ENCODE results near the gene RIC8A. TPM values are rescaled to one million over a fixed set of nuclear protein-coding genes. Genes with fewer than 3 reads are reported as not detected.
"Not testable (repeated sequence)": the region's sequence is repeated elsewhere in the genome, so short reads cannot be mapped to it uniquely, and the experiment has no call there.

Gene RIC8A
- total RNA-seq, 2 experiments from 2014 or later: 74.9 to 85.0 TPM

DNA sequence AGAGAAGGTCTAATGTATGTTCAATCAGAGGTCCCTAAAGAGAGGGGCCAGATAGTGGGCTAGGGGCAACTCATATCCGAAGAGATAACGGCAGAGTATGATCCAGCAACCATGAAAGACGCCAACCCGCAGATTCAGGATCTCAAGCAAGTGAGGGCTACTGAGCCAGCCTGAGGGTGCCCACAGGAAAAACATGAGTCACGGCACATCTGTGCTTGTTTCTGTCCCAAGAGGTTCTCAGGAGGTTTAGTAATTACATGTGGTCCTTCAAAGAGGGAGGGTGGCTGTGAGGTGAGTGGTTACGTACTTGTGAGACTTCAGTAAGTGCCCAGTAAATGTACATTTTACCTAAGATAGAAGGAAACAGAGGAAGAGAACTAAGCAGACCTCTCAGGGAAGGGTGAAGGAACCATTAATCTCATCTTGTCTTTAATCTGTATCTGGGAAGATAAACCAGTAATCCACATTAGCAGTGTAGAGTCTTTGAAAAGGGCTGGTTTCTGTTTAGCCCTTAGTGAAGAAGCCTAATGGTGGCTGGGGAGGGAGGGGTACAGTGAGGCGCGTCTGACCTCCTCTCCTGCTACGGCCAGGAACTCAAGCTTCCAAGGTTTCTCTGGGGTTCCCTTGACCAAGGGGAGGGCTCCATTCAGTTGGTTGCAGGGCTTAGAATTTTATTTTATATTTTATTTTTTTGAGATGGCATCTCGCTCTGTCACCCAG, 18.4 kb downstream of the RIC8A start:
- Mint-ChIP-seq H3K27ac (no peak overlapping the region), H3K4me1 (ENCODE audit: low read depth) (peaks cover 9% of the 10 kb centered on the region), H3K9me3 (no peaks in the 10 kb centered on the region), H3K36me3 (ENCODE audit: low read depth) (peaks cover 4% of the 10 kb centered on the region), H3K4me3 (no peak overlapping the region), H3K27me3 (ENCODE audit: low read depth) (no peaks in the 10 kb centered on the region)
- intact Hi-C loops (cut with micrococcal nuclease): no loop called here
- DNase-seq: no peak
- CTCF ChIA-PET: no interaction called here

DNA sequence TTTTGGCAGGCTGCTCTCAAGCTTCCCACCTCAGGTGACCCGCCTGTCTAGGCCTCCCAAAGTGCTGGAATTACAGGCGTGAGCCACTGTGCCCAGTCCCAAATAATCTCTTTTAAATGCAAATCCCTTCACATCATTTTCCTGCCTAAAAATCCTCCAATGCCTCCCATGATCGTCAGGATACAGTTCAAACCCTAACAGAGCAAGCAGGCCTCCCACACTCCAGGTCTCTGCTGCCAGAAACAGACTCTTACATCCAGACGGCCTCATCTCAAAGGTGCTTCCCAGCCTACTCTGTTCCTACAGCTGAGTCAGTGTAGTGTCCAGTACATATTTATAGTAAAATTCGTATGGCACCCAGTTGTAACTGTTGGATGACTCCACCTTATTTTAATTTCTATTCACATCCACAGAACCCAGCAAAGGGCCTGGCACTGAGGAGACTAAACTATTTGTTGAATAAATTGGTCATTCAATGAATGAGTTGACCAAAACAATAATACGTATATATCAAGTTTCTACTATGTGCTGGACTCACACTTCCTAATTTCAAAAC, 20.4 kb downstream of the RIC8A start:
- DNase-seq: no peak
- CTCF ChIA-PET: interaction anchor here (1.0 to 2.6 kb wide), 2 partner anchors 12 to 23 kb away, joined by 4 to 9 read pairs; no protein-coding TSS in a partner anchor
- no peaks in the 10 kb centered on the region for H3K9me3 Mint-ChIP-seq
- intact Hi-C loops (cut with micrococcal nuclease): no loop called here
- H3K4me3 Mint-ChIP-seq: no peak overlapping the region
- H3K4me1 Mint-ChIP-seq (ENCODE audit: low read depth): peaks cover 9% of the 10 kb centered on the region
- H3K27ac Mint-ChIP-seq: no peak overlapping the region
- H3K36me3 Mint-ChIP-seq (ENCODE audit: low read depth): peaks cover 1% of the 10 kb centered on the region
- no peaks in the 10 kb centered on the region for H3K27me3 Mint-ChIP-seq (ENCODE audit: low read depth)

DNA sequence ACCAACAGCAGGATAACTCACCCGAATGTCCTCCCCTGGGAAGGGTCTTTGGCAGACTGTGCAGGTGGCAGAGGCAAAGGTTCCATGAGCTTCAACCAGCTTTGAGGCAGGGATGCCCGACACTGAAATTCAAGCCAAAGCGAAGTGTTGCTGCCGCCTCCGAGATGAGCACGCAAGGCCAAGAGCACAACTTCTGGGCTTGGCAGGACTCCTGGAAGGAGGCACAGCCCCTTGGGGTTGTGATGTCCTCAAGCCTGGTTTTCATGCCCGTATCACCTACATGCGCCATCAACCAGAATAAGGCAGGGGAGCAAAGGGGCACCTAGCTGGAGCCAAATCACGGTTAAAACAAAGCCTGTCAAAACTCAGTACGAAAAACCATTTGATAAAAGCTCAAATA, 22.9 kb downstream of the RIC8A start:
- intact Hi-C loops (cut with micrococcal nuclease): no loop called here
- H3K4me1 Mint-ChIP-seq (ENCODE audit: low read depth): peaks cover 15% of the 10 kb centered on the region
- H3K9me3 Mint-ChIP-seq: no peaks in the 10 kb centered on the region
- H3K27ac Mint-ChIP-seq: no peak overlapping the region
- CTCF ChIA-PET: interaction anchor here (1.0 kb wide), 1 partner anchor 289 kb away, joined by 3 read pairs; no protein-coding TSS in a partner anchor
- H3K36me3 Mint-ChIP-seq (ENCODE audit: low read depth): peaks cover 1% of the 10 kb centered on the region
- no peaks in the 10 kb centered on the region for H3K27me3 Mint-ChIP-seq (ENCODE audit: low read depth)
- no peak for DNase-seq
- H3K4me3 Mint-ChIP-seq: no peak overlapping the region

DNA sequence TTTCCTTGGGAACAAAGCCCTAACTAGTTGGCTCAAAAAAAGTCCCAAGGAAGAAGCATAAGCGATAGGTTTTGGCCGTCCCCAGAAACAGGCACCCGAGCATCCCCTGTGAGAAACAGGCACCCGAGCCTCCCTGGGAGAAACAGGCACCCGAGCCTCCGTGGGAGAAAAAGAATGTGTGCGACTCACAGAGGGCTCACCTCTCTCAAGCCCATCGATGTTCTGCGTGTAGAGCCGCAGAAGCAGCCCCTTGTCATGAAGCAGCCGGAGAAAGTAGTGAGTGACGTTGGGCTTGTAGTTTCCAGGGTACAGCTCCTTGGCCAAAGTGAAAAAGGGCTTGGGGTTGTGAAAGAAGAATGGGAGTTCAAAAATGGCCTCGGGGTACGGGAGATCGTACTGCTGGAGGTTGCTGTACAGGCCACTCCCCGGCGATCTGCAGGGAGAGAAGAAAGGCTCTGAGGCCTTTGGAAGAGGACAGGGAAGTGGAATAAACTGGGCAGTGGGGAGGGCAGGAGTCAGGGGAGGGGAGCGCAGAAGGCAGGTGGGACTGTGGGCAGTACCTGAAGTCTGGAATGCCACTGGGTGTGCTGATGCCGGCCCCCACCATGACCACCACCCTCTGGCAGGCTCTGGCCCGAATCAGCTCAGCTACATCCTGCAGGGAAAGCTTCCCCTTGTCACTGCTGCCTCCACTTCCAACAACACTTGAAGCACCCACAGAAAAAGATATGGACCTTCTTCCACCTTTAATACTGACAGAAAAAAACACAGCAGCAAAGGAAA, 25.5 kb downstream of the RIC8A start:
- Mint-ChIP-seq H3K27ac (no peak overlapping the region), H3K9me3 (no peaks in the 10 kb centered on the region), H3K4me1 (ENCODE audit: low read depth) (peaks cover 14% of the 10 kb centered on the region), H3K27me3 (ENCODE audit: low read depth) (no peaks in the 10 kb centered on the region), H3K4me3 (no peak overlapping the region), H3K36me3 (ENCODE audit: low read depth) (no peaks in the 10 kb centered on the region)
- CTCF ChIA-PET: interaction anchor here (0.7 to 1.5 kb wide), 2 partner anchors 18 to 223 kb away, joined by 3 to 4 read pairs; no protein-coding TSS in a partner anchor
- no peak for DNase-seq
- intact Hi-C loops (cut with micrococcal nuclease): no loop called here

DNA sequence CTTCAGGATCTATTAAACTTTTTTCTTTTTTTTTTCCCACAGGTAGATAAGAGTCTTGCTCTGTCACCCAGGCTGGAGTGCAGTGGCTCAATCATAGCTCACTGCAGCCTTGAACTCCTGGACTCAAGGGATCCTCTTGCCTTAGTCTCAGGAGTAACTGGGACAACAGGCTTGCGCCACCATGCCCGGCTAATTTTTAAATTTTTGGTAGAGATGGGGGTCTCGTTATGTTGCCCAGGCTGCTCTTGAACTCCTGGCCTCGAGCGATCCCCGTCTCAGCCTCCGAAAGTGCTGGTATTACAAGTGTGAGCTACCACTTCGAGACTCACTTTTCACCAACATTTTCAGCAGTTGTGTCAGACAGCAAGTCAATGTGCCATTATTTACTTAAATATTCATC, 27.7 kb downstream of the RIC8A start:
- H3K4me1 Mint-ChIP-seq (ENCODE audit: low read depth): peaks cover 32% of the 10 kb centered on the region
- H3K36me3 Mint-ChIP-seq (ENCODE audit: low read depth): peaks cover 6% of the 10 kb centered on the region
- peak overlapping the region; percentile 84 for H3K4me3 Mint-ChIP-seq
- CTCF ChIA-PET: interaction anchor here (0.6 kb wide), 1 partner anchor 626 kb away, joined by 3 read pairs; no protein-coding TSS in a partner anchor
- no peaks in the 10 kb centered on the region for H3K9me3 Mint-ChIP-seq
- DNase-seq: no peak
- no peaks in the 10 kb centered on the region for H3K27me3 Mint-ChIP-seq (ENCODE audit: low read depth)
- H3K27ac Mint-ChIP-seq: peak overlapping the region; percentile 90
- intact Hi-C loops (cut with micrococcal nuclease): loop anchor here (5.0 kb wide), 1 partner anchor 512 kb away; the partner anchor contains the start of gene TALDO1

DNA sequence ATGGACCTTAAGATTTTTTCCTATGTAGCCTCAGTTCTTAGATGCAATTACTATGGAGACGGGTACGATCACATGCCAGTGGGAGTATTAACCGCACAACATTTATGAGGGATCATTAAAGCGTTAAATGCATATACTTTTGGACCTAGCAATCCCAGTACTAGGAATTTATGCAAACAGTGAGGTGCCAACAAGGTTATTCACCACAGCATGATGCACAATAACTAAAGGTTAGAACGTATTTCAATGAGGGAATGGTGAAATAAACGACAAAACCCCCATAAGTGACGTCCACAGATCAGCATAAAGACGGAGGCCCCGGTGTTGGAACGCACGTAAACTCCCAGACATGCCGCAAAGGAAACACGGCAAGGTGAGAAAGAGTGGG, 28.1 kb downstream of the RIC8A start:
- intact Hi-C loops (cut with micrococcal nuclease): loop anchor here (5.0 kb wide), 1 partner anchor 512 kb away; the partner anchor contains the start of gene TALDO1
- peak; percentile 89 for DNase-seq
- Mint-ChIP-seq H3K27ac (peak overlapping the region; percentile 90), H3K36me3 (ENCODE audit: low read depth) (peaks cover 8% of the 10 kb centered on the region), H3K27me3 (ENCODE audit: low read depth) (no peaks in the 10 kb centered on the region), H3K9me3 (no peaks in the 10 kb centered on the region), H3K4me1 (ENCODE audit: low read depth) (peaks cover 35% of the 10 kb centered on the region), H3K4me3 (peak overlapping the region; percentile 84)
- CTCF ChIA-PET: interaction anchor here (0.6 kb wide), 1 partner anchor 625 kb away, joined by 3 read pairs; no protein-coding TSS in a partner anchor

DNA sequence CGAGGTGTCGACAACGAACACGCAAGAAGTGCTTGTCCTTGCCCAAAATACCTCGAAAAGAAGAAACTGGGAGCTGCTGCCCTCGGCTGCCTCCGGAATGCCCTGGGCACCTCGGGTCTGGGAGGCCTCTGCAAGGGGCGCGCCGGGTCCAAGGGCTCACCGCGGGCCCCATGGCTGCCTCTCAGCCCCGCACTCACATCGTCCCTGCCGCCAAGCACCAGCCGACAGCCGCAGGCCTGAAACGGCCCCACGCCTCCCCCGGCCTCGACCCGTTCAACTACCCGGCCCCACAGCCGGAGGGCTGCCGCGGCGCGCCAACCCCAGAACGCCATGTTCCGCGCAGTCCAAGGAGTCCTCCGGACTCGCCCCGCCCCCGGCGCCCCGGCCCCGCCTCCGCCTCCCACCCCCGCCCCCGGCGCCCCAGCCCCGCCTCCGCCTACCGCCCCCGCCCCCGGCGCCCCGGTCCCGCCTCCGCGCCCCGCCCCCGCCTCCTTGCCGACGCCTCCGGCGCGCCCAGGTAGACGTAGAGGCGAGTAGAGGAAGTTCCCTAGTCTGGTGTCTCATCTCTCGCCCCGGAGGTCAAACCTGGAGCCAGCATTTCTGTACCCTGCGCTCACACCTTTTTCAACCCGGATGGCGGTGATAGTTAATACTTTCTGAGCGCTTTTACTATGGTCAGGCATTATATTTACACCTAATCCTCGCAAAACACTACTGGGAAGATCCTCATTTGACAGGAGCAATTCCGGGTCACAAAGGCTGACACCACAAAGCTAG, 28.7 kb downstream of the RIC8A start, which contains the start of gene SIRT3:
Gene SIRT3, minus strand, starts transcription at position 346 of the 777 bp plus-strand sequence. Its CDS starts 14 bp downstream, at position 332.
- peak within 1 kb of the TSS; percentile 95 for H3K27ac Mint-ChIP-seq
- peaks cover 37% of the 10 kb centered on the region for H3K4me1 Mint-ChIP-seq (ENCODE audit: low read depth)
- H3K27me3 Mint-ChIP-seq (ENCODE audit: low read depth): no peaks in the 10 kb centered on the region
- H3K4me3 Mint-ChIP-seq: peak within 1 kb of the TSS; percentile 85
- CTCF ChIA-PET: interaction anchor here (0.6 to 2.1 kb wide), 3 partner anchors 14 to 625 kb away, joined by 3 to 28 read pairs (median 6); partner anchors contain the start of genes BET1L and RIC8A
- peak; percentile 89 for DNase-seq
- peaks cover 10% of the 10 kb centered on the region for H3K36me3 Mint-ChIP-seq (ENCODE audit: low read depth)
- intact Hi-C loops (cut with micrococcal nuclease): loop anchor here (1.0 to 5.0 kb wide), 9 partner anchors 29 to 511 kb away; partner anchors contain the start of genes BET1L, PTDSS2, RIC8A and RNH1
- H3K9me3 Mint-ChIP-seq: no peaks in the 10 kb centered on the region

DNA sequence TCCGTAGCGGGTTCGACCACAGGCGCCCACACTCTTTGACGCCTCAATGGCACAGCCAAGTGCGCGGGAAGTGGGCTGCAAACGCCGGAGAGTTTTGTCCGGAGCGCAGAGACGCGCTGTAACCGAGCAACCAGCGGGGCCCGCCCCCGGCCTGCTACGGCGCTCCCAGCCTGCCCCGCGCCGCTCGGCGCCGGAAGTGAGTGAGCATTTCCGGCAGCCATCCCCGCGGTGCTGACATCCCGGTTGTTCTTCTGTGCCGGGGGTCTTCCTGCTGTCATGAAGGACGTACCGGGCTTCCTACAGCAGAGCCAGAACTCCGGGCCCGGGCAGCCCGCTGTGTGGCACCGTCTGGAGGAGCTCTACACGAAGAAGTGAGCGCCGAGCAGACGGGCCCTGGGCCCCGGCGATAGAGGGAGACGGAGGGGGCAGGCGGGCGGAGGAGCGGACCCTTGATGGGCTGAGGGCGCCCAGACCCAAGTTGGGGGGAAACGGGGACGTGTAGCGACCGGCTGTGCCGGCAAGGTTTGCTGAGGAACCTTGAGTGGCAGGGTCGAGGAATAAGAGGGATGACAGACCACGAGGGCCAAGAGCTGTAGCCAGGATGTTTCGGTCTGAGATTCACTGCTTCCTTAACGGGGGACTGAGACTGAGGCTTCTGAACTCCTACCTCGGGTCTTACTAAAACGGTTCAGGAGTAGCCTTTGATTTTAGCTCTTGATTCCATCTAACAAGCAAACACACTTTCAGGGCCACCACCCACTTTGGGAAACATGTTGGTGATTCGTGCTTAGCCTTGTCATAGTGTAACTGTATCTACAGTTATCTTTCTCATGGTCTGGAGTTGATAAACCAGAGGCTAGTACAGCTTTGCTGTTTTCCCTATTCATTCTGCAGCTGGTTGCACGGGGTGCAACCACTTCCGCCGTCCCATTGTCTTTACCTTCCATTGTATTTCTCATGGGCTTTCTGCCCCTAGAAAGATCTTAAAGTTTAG, 29.6 kb downstream of the RIC8A start, which contains the start of gene PSMD13:
Gene PSMD13, plus strand, starts transcription at position 203 of the 994 bp plus-strand sequence. Its CDS starts 74 bp downstream, at position 277.
- peaks cover 18% of the 10 kb centered on the region for H3K36me3 Mint-ChIP-seq (ENCODE audit: low read depth)
- H3K9me3 Mint-ChIP-seq: no peaks in the 10 kb centered on the region
- H3K27ac Mint-ChIP-seq: peak within 1 kb of the TSS; percentile 95
- DNase-seq: peak; percentile 89
- peaks cover 45% of the 10 kb centered on the region for H3K4me1 Mint-ChIP-seq (ENCODE audit: low read depth)
- H3K27me3 Mint-ChIP-seq (ENCODE audit: low read depth): no peaks in the 10 kb centered on the region
- intact Hi-C loops (cut with micrococcal nuclease): loop anchor here (1.0 to 5.0 kb wide), 9 partner anchors 30 to 510 kb away; partner anchors contain the start of genes BET1L, PTDSS2, RIC8A and RNH1
- peak within 1 kb of the TSS; percentile 85 for H3K4me3 Mint-ChIP-seq
- CTCF ChIA-PET: interaction anchor here (0.6 to 2.1 kb wide), 3 partner anchors 13 to 66 kb away, joined by 4 to 28 read pairs (median 6); partner anchors contain the start of genes BET1L and RIC8A

DNA sequence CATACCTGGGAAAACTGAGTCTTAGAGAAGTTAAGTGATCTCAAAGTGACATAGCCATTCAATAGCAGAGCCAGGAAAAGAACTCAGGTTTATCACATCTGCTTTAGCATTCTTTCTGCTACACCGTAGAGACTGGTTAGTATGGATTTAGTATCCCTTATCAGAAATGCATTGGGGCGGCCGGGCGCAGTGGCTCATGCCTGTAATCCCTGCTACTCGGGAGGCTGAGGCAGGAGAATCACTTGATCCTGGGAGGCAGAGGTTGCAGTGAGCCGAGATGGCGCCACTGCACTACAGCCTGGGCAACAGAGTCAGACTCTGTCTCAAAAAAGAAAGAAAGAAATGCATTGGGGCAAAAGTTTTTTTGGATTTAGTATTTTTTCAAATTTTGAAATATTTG, 30.8 kb downstream of the RIC8A start:
- not testable (repeated sequence) for H3K27me3 Mint-ChIP-seq (ENCODE audit: low read depth); DNase-seq; H3K9me3 Mint-ChIP-seq
- Mint-ChIP-seq H3K36me3 (ENCODE audit: low read depth) (peaks cover 28% of the 10 kb centered on the region), H3K4me3 (peak overlapping the region; percentile 85), H3K4me1 (ENCODE audit: low read depth) (peaks cover 52% of the 10 kb centered on the region), H3K27ac (peak overlapping the region; percentile 19)
- intact Hi-C loops (cut with micrococcal nuclease): loop anchor here (5.0 kb wide), 1 partner anchor 509 kb away; the partner anchor contains the start of gene TALDO1
- CTCF ChIA-PET: interaction anchor here (2.1 kb wide), 1 partner anchor 11 kb away, joined by 28 read pairs; no protein-coding TSS in a partner anchor

DNA sequence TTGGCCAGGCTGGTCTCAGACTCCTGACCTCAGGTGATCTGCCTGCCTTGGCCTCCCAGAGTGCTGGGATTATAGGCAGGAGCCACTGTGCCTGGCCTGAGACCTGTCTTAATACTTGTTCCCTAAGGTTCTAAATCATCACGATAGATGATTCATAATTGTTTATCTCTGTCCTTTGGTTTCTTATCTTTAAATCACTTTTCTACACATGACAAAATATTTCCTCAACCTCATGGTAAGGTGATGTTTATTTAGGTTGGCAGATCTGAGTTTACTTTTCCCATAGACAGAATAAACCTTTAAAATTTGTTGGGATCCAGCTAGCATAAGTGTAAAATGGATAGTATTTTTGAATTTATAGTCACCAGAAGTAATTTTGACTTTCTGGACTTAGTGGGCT, 32.8 kb downstream of the RIC8A start:
- Mint-ChIP-seq H3K4me1 (ENCODE audit: low read depth) (peaks cover 51% of the 10 kb centered on the region), H3K27ac (peak overlapping the region; percentile 54), H3K9me3 (no peaks in the 10 kb centered on the region), H3K27me3 (ENCODE audit: low read depth) (no peaks in the 10 kb centered on the region), H3K36me3 (ENCODE audit: low read depth) (peaks cover 40% of the 10 kb centered on the region), H3K4me3 (no peak overlapping the region)
- no peak for DNase-seq
- intact Hi-C loops (cut with micrococcal nuclease): no loop called here
- CTCF ChIA-PET: interaction anchor here (1.1 to 1.4 kb wide), 2 partner anchors 10 to 11 kb away, joined by 3 to 6 read pairs; no protein-coding TSS in a partner anchor

Data from activated naive CD4-positive, alpha-beta T cell treated with anti-CD3 and anti-CD28 coated beads for 36 hours (primary cell).